ENCODE measurements around the gene CFAP251.

GRCh38 chr12:122036153-122036552, 117.8 kb downstream of the CFAP251 start:
- TF ChIP-seq CTCF (IDR thresholded peaks at IDR 0.05 in 4 of 5, conservative IDR thresholded peaks at IDR 0.05 in 1 of 5) (no peak), POLR2A (IDR thresholded peaks at IDR 0.05) (no peak)

All from gastrocnemius medialis (tissue), 4 donors.